Activated naive CD8-positive, alpha-beta T cell treated with anti-CD3 and anti-CD28 coated beads, Interleukin-2, amount 10 ng/mL, durations not matched to agents 7 days and 5 days (primary cell): ENCODE results near the gene RIOK1. TPM values are rescaled to one million over a fixed set of nuclear protein-coding genes. Genes with fewer than 3 reads are reported as not detected.

Source experiments
- ATAC-seq: fragments of 150-1000 bp; cut with Tn5 transposase; one replicate; pipeline ENCODE4 v1.10.0; 2021; ENCODE audit warnings: low read depth, moderate library complexity
- POLR2A ChIA-PET: fragments of 350-600 bp; sonication (Branson Sonifier 250); formaldehyde crosslinking; loops from one replicate; lab custom pipeline; 2021; ENCODE audit warnings: antibody characterized with exemption; lab: Charles Lee
- DNase-seq: peaks from one replicate; pipeline ENCODE4 v3.0.0; 2021
- H3K27ac Mint-ChIP-seq: one replicate; pipeline ENCODE4 v1.8.0; 2022; ENCODE audit warnings: mild to moderate bottlenecking, mixed read lengths
- H3K27me3 Mint-ChIP-seq: one replicate; pipeline ENCODE4 v1.8.0; 2022; ENCODE audit warnings: mild to moderate bottlenecking, moderate library complexity, mixed read lengths
- H3K36me3 Mint-ChIP-seq: one replicate; pipeline ENCODE4 v1.8.0; 2021; ENCODE audit warnings: mild to moderate bottlenecking, mixed read lengths
- H3K4me1 Mint-ChIP-seq: one replicate; pipeline ENCODE4 v1.8.0; 2021; ENCODE audit warnings: mixed read lengths
- H3K4me3 Mint-ChIP-seq: one replicate; pipeline ENCODE4 v1.8.0; 2022; ENCODE audit warnings: mild to moderate bottlenecking, moderate library complexity, mixed read lengths
- H3K9me3 Mint-ChIP-seq: one replicate; pipeline ENCODE4 v1.8.0; 2021; ENCODE audit warnings: mixed read lengths
- total RNA-seq, 2 experiments: library from RNA; stranded (reverse); gene quantifications; one replicate each; pipeline ENCODE4 v1.2.3, GENCODE V29; 2021

The RIOK1 gene
- total RNA-seq, 2 experiments from 2014 or later: 29.6 to 31.1 TPM

- Mint-ChIP-seq H3K4me1 (no peaks in the 10 kb centered on the region), H3K36me3 (peaks cover 19% of the 10 kb centered on the region), H3K27ac (no peak overlapping the region), H3K9me3 (no peaks in the 10 kb centered on the region), H3K4me3 (no peak overlapping the region), H3K27me3 (no peaks in the 10 kb centered on the region)
- POLR2A ChIA-PET: no interaction called here
- ATAC-seq: no peak
- DNase-seq: no peak
Observed at GRCh38 chr6:7417684-7418083, 28.1 kb downstream of the RIOK1 start.

GRCh38 chr6:7418238-7418905, 28.8 kb downstream of the RIOK1 start:
- H3K4me1 Mint-ChIP-seq: no peaks in the 10 kb centered on the region
- H3K27ac Mint-ChIP-seq: no peak overlapping the region
- no peaks in the 10 kb centered on the region for H3K27me3 Mint-ChIP-seq
- ATAC-seq (no peak), DNase-seq (no peak)
- no peak overlapping the region for H3K4me3 Mint-ChIP-seq
- no peaks in the 10 kb centered on the region for H3K9me3 Mint-ChIP-seq
- POLR2A ChIA-PET: no interaction called here
- H3K36me3 Mint-ChIP-seq: peaks cover 21% of the 10 kb centered on the region

GRCh38 chr6:7419065-7419464, 29.5 kb downstream of the RIOK1 start:
- H3K27me3 Mint-ChIP-seq: no peaks in the 10 kb centered on the region
- H3K4me1 Mint-ChIP-seq: no peaks in the 10 kb centered on the region
- H3K4me3 Mint-ChIP-seq: no peak overlapping the region
- ATAC-seq (no peak), DNase-seq (no peak)
- POLR2A ChIA-PET: no interaction called here
- peaks cover 21% of the 10 kb centered on the region for H3K36me3 Mint-ChIP-seq
- H3K9me3 Mint-ChIP-seq: no peaks in the 10 kb centered on the region
- H3K27ac Mint-ChIP-seq: no peak overlapping the region

- H3K27me3 Mint-ChIP-seq: no peaks in the 10 kb centered on the region
- no peak overlapping the region for H3K4me3 Mint-ChIP-seq
- ATAC-seq: no peak
- H3K27ac Mint-ChIP-seq: no peak overlapping the region
- DNase-seq: no peak
- H3K9me3 Mint-ChIP-seq: no peaks in the 10 kb centered on the region
- no peaks in the 10 kb centered on the region for H3K4me1 Mint-ChIP-seq
- POLR2A ChIA-PET: no interaction called here
- peaks cover 19% of the 10 kb centered on the region for H3K36me3 Mint-ChIP-seq
Observed at GRCh38 chr6:7421066-7421465, 31.5 kb downstream of the RIOK1 start.

GRCh38 chr6:7424058-7424457, 34.5 kb downstream of the RIOK1 start:
- Mint-ChIP-seq H3K4me3 (no peak overlapping the region), H3K27me3 (peaks cover 4% of the 10 kb centered on the region), H3K27ac (no peak overlapping the region), H3K4me1 (no peaks in the 10 kb centered on the region), H3K36me3 (peaks cover 6% of the 10 kb centered on the region), H3K9me3 (no peaks in the 10 kb centered on the region)
- ATAC-seq (no peak), DNase-seq (no peak)
- POLR2A ChIA-PET: interaction anchor here (0.7 kb wide), 1 partner anchor 14 kb away, joined by 4 read pairs; no protein-coding TSS in a partner anchor

GRCh38 chr6:7424967-7425807, 35.6 kb downstream of the RIOK1 start:
- POLR2A ChIA-PET: no interaction called here
- Mint-ChIP-seq H3K27ac (no peak overlapping the region), H3K27me3 (peaks cover 4% of the 10 kb centered on the region), H3K4me3 (no peak overlapping the region), H3K4me1 (no peaks in the 10 kb centered on the region), H3K36me3 (peaks cover 1% of the 10 kb centered on the region), H3K9me3 (no peaks in the 10 kb centered on the region)
- no peak for ATAC-seq
- DNase-seq: no peak

GRCh38 chr6:7425808-7426190, 36.2 kb downstream of the RIOK1 start:
- Mint-ChIP-seq H3K27ac (no peak overlapping the region), H3K4me1 (no peaks in the 10 kb centered on the region), H3K9me3 (no peaks in the 10 kb centered on the region), H3K36me3 (peaks cover 1% of the 10 kb centered on the region), H3K27me3 (peaks cover 4% of the 10 kb centered on the region), H3K4me3 (no peak overlapping the region)
- DNase-seq (no peak), ATAC-seq (no peak)
- POLR2A ChIA-PET: no interaction called here

GRCh38 chr6:7426447-7427169, 37.0 kb downstream of the RIOK1 start:
- H3K4me3 Mint-ChIP-seq: no peak overlapping the region
- ATAC-seq (no peak), DNase-seq (no peak)
- peaks cover 3% of the 10 kb centered on the region for H3K4me1 Mint-ChIP-seq
- POLR2A ChIA-PET: no interaction called here
- H3K27me3 Mint-ChIP-seq: peaks cover 4% of the 10 kb centered on the region
- peaks cover 1% of the 10 kb centered on the region for H3K36me3 Mint-ChIP-seq
- no peak overlapping the region for H3K27ac Mint-ChIP-seq
- H3K9me3 Mint-ChIP-seq: no peaks in the 10 kb centered on the region

GRCh38 chr6:7431313-7431673, 41.7 kb downstream of the RIOK1 start:
- ATAC-seq (no peak), DNase-seq (no peak)
- POLR2A ChIA-PET: no interaction called here

GRCh38 chr6:7431674-7432390, 42.2 kb downstream of the RIOK1 start:
- Mint-ChIP-seq H3K4me1 (peaks cover 3% of the 10 kb centered on the region), H3K36me3 (no peaks in the 10 kb centered on the region), H3K27ac (no peak overlapping the region), H3K4me3 (no peak overlapping the region), H3K27me3 (peaks cover 12% of the 10 kb centered on the region), H3K9me3 (no peaks in the 10 kb centered on the region)
- POLR2A ChIA-PET: no interaction called here
- no peak for ATAC-seq
- DNase-seq: no peak

More at GRCh38 chr6:7431313-7431673, 41.7 kb downstream of the RIOK1 start:
- peaks cover 10% of the 10 kb centered on the region for H3K27me3 Mint-ChIP-seq
- H3K36me3 Mint-ChIP-seq: no peaks in the 10 kb centered on the region
- no peak overlapping the region for H3K27ac Mint-ChIP-seq
- H3K4me1 Mint-ChIP-seq: peaks cover 3% of the 10 kb centered on the region
- H3K4me3 Mint-ChIP-seq: no peak overlapping the region
- no peaks in the 10 kb centered on the region for H3K9me3 Mint-ChIP-seq

GRCh38 chr6:7432391-7433120, 42.9 kb downstream of the RIOK1 start:
- H3K36me3 Mint-ChIP-seq: no peaks in the 10 kb centered on the region

GRCh38 chr6:7433121-7433617, 43.6 kb downstream of the RIOK1 start:
- POLR2A ChIA-PET: no interaction called here
- peaks cover 3% of the 10 kb centered on the region for H3K4me1 Mint-ChIP-seq
- no peaks in the 10 kb centered on the region for H3K36me3 Mint-ChIP-seq
- H3K4me3 Mint-ChIP-seq: no peak overlapping the region
- DNase-seq (no peak), ATAC-seq (no peak)
- peaks cover 11% of the 10 kb centered on the region for H3K27me3 Mint-ChIP-seq
- no peak overlapping the region for H3K27ac Mint-ChIP-seq
- H3K9me3 Mint-ChIP-seq: no peaks in the 10 kb centered on the region

More at GRCh38 chr6:7432391-7433120, 42.9 kb downstream of the RIOK1 start:
- DNase-seq (no peak), ATAC-seq (no peak)
- H3K27ac Mint-ChIP-seq: no peak overlapping the region
- peaks cover 12% of the 10 kb centered on the region for H3K27me3 Mint-ChIP-seq
- H3K9me3 Mint-ChIP-seq: no peaks in the 10 kb centered on the region
- POLR2A ChIA-PET: no interaction called here
- peaks cover 3% of the 10 kb centered on the region for H3K4me1 Mint-ChIP-seq
- H3K4me3 Mint-ChIP-seq: no peak overlapping the region
